Measurements from ENCODE around the gene METTL18.

The METTL18 gene

DNA sequence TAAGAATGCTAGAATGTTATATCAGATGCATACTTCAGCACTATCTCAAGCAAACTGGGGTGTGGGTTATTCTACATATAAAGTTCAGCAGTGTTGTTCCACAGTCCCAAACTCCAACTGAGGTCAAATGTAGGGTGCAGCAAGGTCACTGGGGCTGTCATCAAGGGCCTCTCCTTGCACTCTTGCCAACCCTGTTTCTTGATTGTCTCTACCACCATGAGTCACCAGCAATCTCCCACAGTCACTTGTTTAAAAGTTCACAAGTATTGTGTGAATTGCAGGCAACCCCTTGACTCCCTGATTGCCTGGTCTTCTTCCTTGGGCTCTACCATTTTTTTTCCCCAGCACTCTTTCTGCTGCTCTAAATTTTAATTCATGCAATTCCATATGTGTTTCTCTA lies 10.6 kb downstream of the METTL18 start:
- no peak for DNase-seq

DNA sequence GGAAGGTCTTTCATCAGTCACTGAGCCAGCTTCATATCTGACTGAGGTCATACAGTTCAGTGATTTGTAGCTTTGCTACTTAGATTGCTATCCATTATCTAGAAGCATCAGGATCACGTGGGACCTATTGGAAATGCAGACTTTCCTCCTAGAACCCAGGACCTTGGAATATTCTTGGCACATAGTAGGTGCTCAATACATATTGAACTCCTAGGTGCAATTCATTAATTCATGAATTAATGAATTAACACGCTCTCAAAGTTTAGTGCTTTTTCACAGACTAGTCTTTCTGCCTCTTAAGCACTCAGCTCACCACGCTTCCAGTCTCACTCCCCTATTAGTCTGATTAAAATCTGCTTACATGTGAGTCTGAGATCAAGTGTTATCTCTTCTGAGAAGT lies 12.1 kb downstream of the METTL18 start:
- no peak for DNase-seq

DNA sequence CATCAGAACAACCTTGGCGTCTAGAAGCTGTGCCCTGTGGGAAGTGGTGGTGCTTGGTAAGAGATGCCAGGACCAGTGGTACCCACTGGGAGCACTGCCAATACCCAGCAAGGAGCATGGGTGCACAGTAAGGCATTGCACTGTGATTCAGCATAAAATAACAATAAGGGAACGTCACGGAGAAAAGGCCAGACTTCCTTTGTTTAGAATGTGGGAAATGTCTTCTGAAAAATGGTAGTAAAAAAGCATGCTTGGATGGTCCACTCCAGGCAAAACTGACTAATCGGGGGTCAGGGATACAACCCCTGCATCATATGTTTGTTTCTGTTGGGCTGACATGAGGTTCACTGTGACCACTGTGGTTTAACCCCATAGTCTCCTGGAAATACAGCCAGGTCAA lies 14.7 kb downstream of the METTL18 start:
- DNase-seq = no peak

DNA sequence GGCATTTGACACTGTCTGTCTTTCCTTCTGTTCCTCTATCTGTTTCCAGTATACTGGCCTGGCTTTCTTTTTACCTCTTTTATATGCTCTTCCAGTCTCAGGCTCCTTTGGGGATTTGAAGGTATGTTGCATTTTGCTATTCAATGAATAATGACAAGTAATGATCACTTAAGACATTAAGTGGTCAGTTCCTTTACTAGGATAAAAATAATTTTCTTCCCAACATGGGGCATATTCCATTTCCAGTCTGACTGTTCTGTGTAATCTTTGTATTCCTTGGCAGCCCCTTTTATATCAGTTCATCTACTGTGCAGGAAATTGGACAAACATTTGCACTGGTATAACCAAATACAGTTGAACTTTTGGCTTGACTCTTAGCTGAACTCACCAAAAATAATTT lies 15.6 kb downstream of the METTL18 start:
- no peak for DNase-seq

DNA sequence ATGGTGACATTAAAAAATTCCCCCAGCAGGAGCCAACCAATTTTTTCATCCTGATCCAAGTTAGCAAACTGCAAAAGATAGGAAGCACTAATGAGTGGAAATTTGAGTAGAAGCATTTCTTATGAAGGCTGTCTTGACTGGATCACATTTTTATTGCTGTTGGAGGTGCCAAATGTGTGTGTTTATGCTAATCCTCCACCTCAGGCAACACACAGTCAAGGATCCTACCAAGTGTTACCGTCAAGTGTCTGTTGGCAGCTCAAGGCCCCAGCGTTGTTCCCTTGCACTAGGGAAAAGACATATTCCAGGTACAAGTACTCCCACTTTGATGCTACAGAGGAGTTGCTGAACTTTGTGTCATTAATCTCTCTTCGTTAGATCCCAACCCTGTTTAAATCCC lies 18.3 kb downstream of the METTL18 start:
- DNase-seq = no peak

DNA sequence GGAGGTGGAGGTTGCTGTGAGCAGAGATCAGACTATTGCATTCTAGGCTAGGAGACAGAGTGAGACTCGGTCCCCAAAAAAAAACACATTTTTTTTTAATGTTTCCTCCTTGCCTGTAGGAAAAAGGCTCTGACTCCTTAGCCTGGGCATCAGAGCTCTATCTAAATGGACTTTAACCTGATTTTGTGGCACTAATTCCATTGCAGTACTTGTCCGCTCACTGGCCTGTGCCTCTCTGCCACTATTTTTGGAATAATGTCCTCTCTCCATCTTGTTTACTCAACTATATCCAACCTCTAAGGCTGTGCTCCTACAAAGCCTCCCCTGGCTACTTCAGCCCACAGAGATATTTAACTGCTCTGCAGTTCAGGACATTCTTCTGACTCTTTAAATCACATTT lies 26.5 kb downstream of the METTL18 start:
- DNase-seq = no peak

DNA sequence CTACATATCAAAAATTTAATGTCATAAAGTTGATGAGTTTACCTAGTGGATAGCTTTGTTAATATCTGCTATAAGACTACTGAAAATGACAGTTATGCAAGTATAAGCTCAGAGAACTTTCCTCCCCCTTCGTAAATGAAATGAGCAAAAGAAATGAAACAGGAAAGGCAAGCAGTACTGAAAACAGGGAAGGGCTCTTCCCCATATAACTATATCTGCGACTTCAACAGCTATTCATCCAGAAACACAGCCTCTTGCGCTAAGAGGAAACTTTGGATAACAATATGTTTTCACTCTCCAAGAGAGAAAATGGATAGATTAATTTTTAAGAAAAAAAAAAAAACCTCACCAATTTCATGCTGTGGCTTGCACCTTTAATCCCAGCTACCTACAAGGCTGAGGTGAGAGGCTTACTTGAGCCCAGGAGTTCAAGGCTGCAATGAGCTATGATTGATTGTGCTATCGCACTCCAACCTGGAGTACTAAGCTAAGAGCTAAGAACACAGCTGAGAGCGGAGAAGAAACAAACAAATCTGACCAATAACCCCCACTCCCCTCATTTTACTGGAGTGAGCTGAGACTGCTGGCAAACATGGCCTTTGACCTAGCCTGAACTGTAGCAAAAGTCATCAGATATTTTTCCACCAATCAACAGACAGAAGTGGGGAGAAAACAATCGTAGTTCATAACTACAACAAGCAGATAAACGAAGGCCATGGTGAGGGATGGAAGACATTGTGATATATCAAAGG lies 29.0 kb downstream of the METTL18 start:
- no peak for DNase-seq

DNA sequence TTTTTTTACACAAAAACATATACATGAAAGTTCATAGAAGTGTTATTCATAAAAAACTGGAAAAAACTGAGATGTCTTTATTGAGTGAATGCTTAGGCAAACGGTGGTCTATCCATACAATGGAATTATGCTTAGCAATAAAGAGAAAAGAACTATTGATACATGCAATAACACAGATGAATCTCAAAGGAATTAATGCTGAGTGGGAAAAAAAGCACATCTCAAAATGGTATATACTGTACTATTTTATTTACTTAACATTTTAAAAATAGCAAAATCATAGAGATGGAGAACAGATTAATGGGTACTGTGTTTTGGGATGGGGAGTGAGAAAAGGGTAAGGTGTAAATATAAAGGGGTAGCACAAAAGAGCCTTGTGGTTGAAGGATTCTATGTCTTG lies 29.8 kb downstream of the METTL18 start:
- DNase-seq = no peak

DNA sequence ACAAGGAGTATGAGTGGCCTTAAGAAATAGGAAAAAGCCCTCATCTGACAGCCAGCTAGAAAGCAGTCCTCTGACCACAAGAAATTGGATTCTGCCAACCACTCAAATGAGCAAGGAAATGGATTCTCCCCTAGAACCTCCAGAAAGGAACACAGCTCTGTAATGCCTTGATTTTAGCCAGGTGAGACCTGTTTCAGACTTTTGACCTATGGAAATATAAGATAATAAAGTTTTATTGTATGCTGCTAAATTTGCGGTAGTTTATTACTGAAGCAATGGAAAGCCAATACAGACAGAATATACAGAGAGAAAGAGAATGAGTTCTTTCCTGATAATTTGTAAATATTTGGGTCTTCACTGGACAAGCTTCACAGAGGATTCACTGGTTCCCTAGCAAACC lies 32.0 kb downstream of the METTL18 start:
- no peak for DNase-seq

DNA sequence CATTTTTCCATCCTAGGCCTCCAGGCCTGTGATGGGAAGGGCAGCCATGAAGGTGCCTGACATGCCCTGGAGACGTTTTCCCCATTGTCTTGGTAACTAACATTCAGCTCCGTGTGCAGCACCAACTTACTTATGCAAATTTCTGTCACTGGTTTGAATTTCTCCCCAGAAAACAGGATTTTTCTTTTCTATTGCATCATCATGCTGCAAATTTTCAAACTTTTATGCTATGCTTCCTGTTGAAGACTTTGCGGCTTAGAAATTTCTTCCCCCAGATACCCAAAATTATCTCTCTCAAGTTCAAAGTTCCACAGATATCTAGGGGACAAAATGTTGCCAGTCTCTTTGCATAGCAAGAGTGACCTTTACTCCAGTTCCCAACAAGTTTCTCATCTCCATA lies 35.7 kb downstream of the METTL18 start:
- no peak for DNase-seq

DNA sequence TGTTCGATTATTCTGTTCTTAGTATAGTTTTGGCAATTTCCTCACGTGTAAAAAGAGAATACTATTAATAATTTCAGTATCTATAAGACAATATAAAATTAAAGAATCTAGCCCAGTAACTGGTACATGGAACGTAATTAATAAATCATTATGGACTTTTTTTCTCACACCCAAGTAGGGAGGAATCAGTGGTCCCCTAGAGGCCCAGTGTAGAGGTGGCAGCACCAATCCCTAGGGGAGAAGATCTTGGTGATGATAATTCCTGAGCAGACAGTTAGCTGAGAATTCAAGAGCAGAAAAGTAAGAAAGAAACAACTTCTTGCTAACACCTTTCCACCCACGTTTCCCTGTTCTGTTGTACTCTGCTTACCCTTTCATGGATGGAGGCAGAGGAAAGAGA lies 41.2 kb downstream of the METTL18 start:
- no peak for DNase-seq

DNA sequence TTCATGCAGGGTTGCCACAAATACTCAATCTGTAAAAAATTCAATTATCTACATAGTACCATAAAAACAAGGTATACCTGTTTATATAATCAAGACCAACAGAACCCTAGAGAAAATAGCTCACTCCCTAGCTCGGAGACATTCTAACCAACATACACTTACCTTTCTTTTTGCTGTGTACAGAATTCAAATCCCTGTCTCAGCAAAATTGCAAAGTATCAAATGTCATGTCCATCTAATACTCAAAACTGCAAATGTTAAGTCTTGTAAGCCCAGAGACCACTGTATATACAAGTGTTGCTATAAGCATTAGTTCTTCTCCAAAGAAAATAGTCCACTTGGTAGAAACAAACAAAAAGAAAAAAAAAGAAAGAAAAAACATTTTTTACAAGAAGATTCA lies 44.7 kb downstream of the METTL18 start:
- no peak for DNase-seq

DNA sequence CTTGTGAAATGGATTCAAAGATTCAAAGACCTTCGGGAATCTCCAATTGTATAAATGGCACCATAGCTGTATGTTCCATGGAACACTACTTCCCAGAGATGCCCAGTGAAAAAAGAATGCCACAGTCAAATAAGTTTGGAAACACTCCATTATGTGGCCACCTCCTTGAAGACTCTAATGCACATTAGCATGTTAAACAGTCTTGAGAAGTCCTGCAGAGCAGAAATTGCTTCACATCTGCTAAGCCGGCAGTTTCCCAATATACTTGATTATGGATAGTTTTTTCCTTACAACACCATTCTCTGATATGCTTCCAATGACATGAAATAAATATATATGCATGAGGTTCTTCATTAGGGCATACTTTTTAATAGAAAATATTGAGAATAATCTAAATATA lies 48.2 kb downstream of the METTL18 start:
- DNase-seq = no peak

DNA sequence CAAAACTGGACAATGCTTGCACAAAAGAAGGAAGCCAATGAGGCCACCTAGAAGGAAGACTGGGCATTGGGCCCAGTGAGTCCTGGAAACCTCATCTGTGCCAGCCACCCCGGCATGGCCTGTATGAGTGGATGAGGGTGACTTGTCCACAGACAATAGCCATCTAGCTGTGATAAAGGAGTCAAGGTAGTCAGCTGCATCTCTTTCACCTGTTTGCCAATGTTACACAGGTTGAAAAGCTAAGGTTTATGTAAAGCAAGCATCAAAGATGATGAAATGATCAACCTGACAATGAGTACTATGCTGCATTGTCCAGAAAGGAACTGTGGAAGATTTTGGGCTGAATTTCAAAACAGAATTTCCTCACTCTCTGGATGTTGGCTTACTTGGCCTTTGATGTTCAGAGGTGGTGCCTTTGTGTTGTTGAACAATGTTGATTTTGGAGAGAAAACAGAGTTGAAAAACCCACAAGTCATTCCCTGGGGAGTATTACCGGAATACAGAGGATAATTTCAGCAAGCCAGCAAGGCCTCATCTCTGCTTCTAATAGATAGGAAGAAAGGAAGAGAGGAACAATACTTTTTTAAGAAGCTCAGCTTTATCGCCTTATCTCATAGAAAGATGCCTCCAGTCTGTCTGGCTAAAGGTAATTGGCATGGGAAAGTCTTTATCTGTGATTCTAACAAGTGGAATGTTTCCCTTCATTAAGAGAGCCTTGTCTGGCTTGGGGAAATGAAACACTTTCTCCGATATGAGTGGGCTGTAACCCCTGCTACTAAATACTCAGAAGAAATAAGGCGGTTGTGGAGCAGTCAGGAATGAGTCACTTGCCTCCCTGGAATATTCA lies 49.5 kb downstream of the METTL18 start:
- DNase-seq = no peak
